HepG2 (cell line): ENCODE data around the gene VSIG10L2. TPM values are rescaled to one million over a fixed set of nuclear protein-coding genes. Genes with fewer than 3 reads are reported as not detected.

Experiments
- ATAC-seq: fragments of 200-7000 bp; cut with Tn5 transposase; 3 replicates; pipeline ENCODE4 v1.9.1; 2020; ENCODE audit warnings: mild to moderate bottlenecking, moderate library complexity
- BruUV-seq: library from RNA; stranded (reverse); fragments of 400-500 nt; replicated peaks from 2 replicates; lab custom pipeline; 2021; lab: Mats Ljungman, UMichigan
- CTCF ChIA-PET: fragments of 300-600 bp; formaldehyde crosslinking; extraction: SDS; loops from one replicate; lab custom pipeline; 2021; ENCODE audit warnings: low total read pairs, inconsistent platforms, low intra/inter-chr PET ratio; lab: Yijun Ruan, JAX
- POLR2A ChIA-PET: fragments of 350-600 bp; sonication (Branson Sonifier 250); formaldehyde crosslinking; loops from one replicate; lab custom pipeline; 2020; ENCODE audit warnings: antibody characterized with exemption, inconsistent platforms; lab: Yijun Ruan, JAX
- DNase-seq: peaks from one replicate; pipeline ENCODE4 v3.0.0-alpha.2; 2015; ENCODE audit warnings: low spot score
- FAIRE-seq: peaks from 3 replicates; lab custom pipeline; 2011; peaks lifted over from hg19 to GRCh38; lab: Jason Lieb, UNC
- H2AFZ ChIP-seq: one replicate; pipeline ENCODE4 v1.6.1; 2011; ENCODE audit warnings: low read length, inconsistent platforms
- H3K27ac ChIP-seq: fragments of 300-600 bp; 3 replicates; pipeline ENCODE4 v1.8.0; 2011; ENCODE audit warnings: mixed run types, mild to moderate bottlenecking, mixed read lengths, low read length, inconsistent platforms; ENCODE audit not compliant: insufficient read depth; ENCODE audit errors: extremely low read length
- H3K27me3 ChIP-seq, 2 experiments: fragments of 200-600 bp in 1 of 2; 2 replicates in 1 of 2; 3 replicates in 1 of 2; pipeline versions ENCODE4 v1.6.0 to v1.8.0; 2011; ENCODE audit warnings: low read length in 2 of 2, mild to moderate bottlenecking in 2 of 2, moderate library complexity in 2 of 2, inconsistent platforms in 1 of 2; ENCODE audit not compliant: insufficient read depth in 2 of 2, control insufficient read depth in 1 of 2
- H3K36me3 ChIP-seq, 2 experiments: fragments of 200-600 bp in 1 of 2; replicated peaks in 1 of 2; 2 replicates in 1 of 2; 3 replicates in 1 of 2; pipeline versions ENCODE4 v1.5.1 to v1.8.0; 2011; ENCODE audit warnings: low read length in 2 of 2, inconsistent platforms in 1 of 2; ENCODE audit not compliant: insufficient read depth in 2 of 2, control insufficient read depth in 1 of 2
- H3K4me1 ChIP-seq: 2 replicates; pipeline ENCODE4 v1.5.1; 2012; ENCODE audit warnings: low read length, inconsistent platforms; ENCODE audit not compliant: insufficient read depth
- H3K4me2 ChIP-seq: 2 replicates; pipeline ENCODE4 v1.6.0; 2011; ENCODE audit warnings: low read depth, low read length, inconsistent platforms
- H3K4me3 ChIP-seq, 3 experiments: fragments of 200-600 bp in 1 of 3; sonication (generic), shearing (Covaris generic) in 1 of 3; replicated peaks in 1 of 3; 2 replicates each; pipeline ENCODE4 v1.5.1; 2011 to 2016; ENCODE audit warnings: low read length in 3 of 3, inconsistent platforms in 2 of 3, low read depth in 2 of 3, mild to moderate bottlenecking in 2 of 3, control low read depth in 1 of 3, mixed read lengths in 1 of 3; ENCODE audit not compliant: insufficient read depth in 1 of 3
- H3K79me2 ChIP-seq: one replicate; pipeline ENCODE4 v1.6.1; 2011; ENCODE audit warnings: low read length, inconsistent platforms; ENCODE audit not compliant: insufficient read depth
- H3K9ac ChIP-seq: 2 replicates; pipeline ENCODE4 v1.6.0; 2011; ENCODE audit warnings: mild to moderate bottlenecking, low read depth, low read length, inconsistent platforms; ENCODE audit not compliant: insufficient read depth
- H3K9me3 ChIP-seq: 2 replicates; pipeline ENCODE4 v1.5.1; 2012; ENCODE audit warnings: mild to moderate bottlenecking, low read length
- H4K20me1 ChIP-seq: 2 replicates; pipeline ENCODE4 v1.6.0; 2011; ENCODE audit warnings: inconsistent platforms, mild to moderate bottlenecking, low read length, moderate library complexity; ENCODE audit not compliant: insufficient read depth
- CCDC6 ChIP-seq: sonication (generic); formaldehyde crosslinking; IDR thresholded peaks from 2 replicates; pipeline ENCODE4 v1.8.1; 2022; ENCODE audit warnings: mild to moderate bottlenecking, missing genetic modification reagents, moderate library complexity
- IKZF4 ChIP-seq: sonication (generic); formaldehyde crosslinking; IDR thresholded peaks from 2 replicates; pipeline ENCODE4 v1.5.1; 2020; ENCODE audit warnings: borderline replicate concordance, mild to moderate bottlenecking, low read depth, missing genetic modification reagents; ENCODE audit errors: not compliant biosample characterization
- MAFF ChIP-seq: IDR thresholded peaks from 2 replicates; pipeline ENCODE4 v1.6.1; 2011; ENCODE audit warnings: low read depth, low read length, improper control_type of control experiment
- MLLT10 ChIP-seq: sonication (generic); formaldehyde crosslinking; IDR thresholded peaks from 2 replicates; pipeline ENCODE4 v1.4.0; 2020; ENCODE audit warnings: missing genetic modification reagents
- PITX1 ChIP-seq: sonication (generic); formaldehyde crosslinking; IDR thresholded peaks from 2 replicates; pipeline ENCODE4 v1.5.1; 2020; ENCODE audit warnings: mild to moderate bottlenecking, missing genetic modification reagents
- TAF15 ChIP-seq: fragments of 200-400 bp; formaldehyde crosslinking; IDR thresholded peaks from one replicate; pipeline ENCODE4 v1.6.1; 2018; ENCODE audit warnings: mild to moderate bottlenecking, low read depth, low read length; ENCODE audit not compliant: poor library complexity, severe bottlenecking
- U2AF2 ChIP-seq: fragments of 200-400 bp; formaldehyde crosslinking; IDR thresholded peaks from 2 replicates; pipeline ENCODE4 v1.6.1; 2017; ENCODE audit warnings: low read depth, mild to moderate bottlenecking, low read length
- ZMAT5 ChIP-seq: sonication (generic); formaldehyde crosslinking; IDR thresholded peaks from 2 replicates; pipeline ENCODE4 v1.5.0; 2020; ENCODE audit warnings: mild to moderate bottlenecking, low read depth, missing genetic modification reagents, borderline replicate concordance
- ZNF234 ChIP-seq: sonication (generic); formaldehyde crosslinking; conservative IDR thresholded peaks from 2 replicates; pipeline ENCODE4 v1.5.1; 2020; ENCODE audit warnings: mild to moderate bottlenecking, missing genetic modification reagents
- ZNF510 ChIP-seq: sonication (generic); formaldehyde crosslinking; IDR thresholded peaks from 2 replicates; pipeline ENCODE4 v1.4.0; 2020; ENCODE audit warnings: low read depth, mild to moderate bottlenecking, missing genetic modification reagents
- ZNF660 ChIP-seq: sonication (generic); formaldehyde crosslinking; IDR thresholded peaks from 2 replicates; pipeline ENCODE4 v1.5.1; 2020; ENCODE audit warnings: mild to moderate bottlenecking, low read depth, missing genetic modification reagents, borderline replicate concordance
- WGBS: methylation state at CpG from one replicate; pipeline ENCODE4 v1.1.6; 2017; ENCODE audit warnings: low lambda C conversion rate; 5-methylcytosine and 5-hydroxymethylcytosine counted together
- in situ Hi-C: cut with HindIII; loops from 2 replicates; pipeline ENCODE4 v1.10.0; 2017; ENCODE audit warnings: low pct_unique_long_range_greater_than_20kb; ENCODE audit not compliant: extremely low pct_ligation_motif_present
- intact Hi-C: fragments of 100-400 bp; cut with micrococcal nuclease; formaldehyde crosslinking; loops from one replicate; pipeline ENCODE4 v1.10.0; 2022; ENCODE audit not compliant: unreplicated experiment
- polyA plus RNA-seq, 8 experiments: library from polyadenylated mRNA; depleted of rRNA in 3 of 8; stranded (reverse) in 7 of 8; unstranded in 1 of 8; fragments of >200 nt; fragmentation: Illumina TruSeq in 4 of 8; extraction: Trizol in 4 of 8; gene quantifications; 2 replicates each; pipeline versions ENCODE4 v1.2.1 to v1.2.3, GENCODE V29; 2011 to 2016; ENCODE audit warnings: low read depth in 4 of 8, missing spikeins in 1 of 8, mixed read lengths in 1 of 8; ENCODE audit not compliant: insufficient read depth in 1 of 8
- total RNA-seq, 5 experiments: library from RNA; depleted of rRNA; stranded (reverse); fragments of >200 nt; fragmentation: Illumina TruSeq; extraction: Trizol; gene quantifications; 2 replicates each; pipeline ENCODE4 v1.2.3, GENCODE V29; 2016; ENCODE audit warnings: low read depth in 1 of 5
- TF ChIP-seq, protein P1 (sequence below): sonication (generic); formaldehyde crosslinking; IDR thresholded peaks from 2 replicates; pipeline ENCODE4 v1.4.0; 2020; ENCODE audit warnings: missing genetic modification reagents, borderline replicate concordance
- TF ChIP-seq, protein P2 (sequence below): sonication (generic); formaldehyde crosslinking; conservative IDR thresholded peaks from 2 replicates; pipeline ENCODE4 v1.4.0; 2020; ENCODE audit warnings: mild to moderate bottlenecking, missing genetic modification reagents, moderate library complexity
- TF ChIP-seq, protein P3 (sequence below), 2 experiments: IDR thresholded peaks; 2 replicates each; pipeline ENCODE4 v1.6.1; 2011 to 2012; ENCODE audit warnings: low read length in 2 of 2, borderline replicate concordance in 1 of 2, low read depth in 1 of 2, mild to moderate bottlenecking in 1 of 2, moderate library complexity in 1 of 2

VSIG10L2 gene
- total and polyA plus RNA-seq, 2 of the 13 experiments (the other 11 are each of a cell fraction or from before 2014, with no cell fraction given), result 0.21 TPM; not detected in 1

GRCh38 chr11:125951731-125952130, 5.9 kb downstream of the VSIG10L2 start:
- intact Hi-C loops (no loop called here), in situ Hi-C loops (no loop called here)
- DNase-seq (no peak), ATAC-seq (no peak), FAIRE-seq (no peak)
- 93% methylated on average over 2 of the region's 11 CpGs for WGBS
- H3K9me3 ChIP-seq, result no peaks in the 10 kb centered on the region
- H3K4me3 ChIP-seq, result no peak overlapping the region
- 0 out of 5 replicates have a peak, but pooled peaks cover 0 to 6% of the 10 kb centered on the region in 2 experiments for H3K36me3 ChIP-seq
- no peaks in the 10 kb centered on the region for H4K20me1 ChIP-seq
- no peak overlapping the region for H3K27ac ChIP-seq
- H3K79me2 ChIP-seq, result no peaks in the 10 kb centered on the region
- no peak overlapping the region for H3K4me2 ChIP-seq
- no peak overlapping the region for H3K9ac ChIP-seq
- H3K4me1 ChIP-seq, result peaks cover 26% of the 10 kb centered on the region
- no peaks in the 10 kb centered on the region; a peak in 1 of 5 replicates for H3K27me3 ChIP-seq
- ChIA-PET POLR2A (no interaction called here), CTCF (no interaction called here)
- BruUV-seq, result no TSS peak
- no peak overlapping the region for H2AFZ ChIP-seq
- TF ChIP-seq, protein P1, sequence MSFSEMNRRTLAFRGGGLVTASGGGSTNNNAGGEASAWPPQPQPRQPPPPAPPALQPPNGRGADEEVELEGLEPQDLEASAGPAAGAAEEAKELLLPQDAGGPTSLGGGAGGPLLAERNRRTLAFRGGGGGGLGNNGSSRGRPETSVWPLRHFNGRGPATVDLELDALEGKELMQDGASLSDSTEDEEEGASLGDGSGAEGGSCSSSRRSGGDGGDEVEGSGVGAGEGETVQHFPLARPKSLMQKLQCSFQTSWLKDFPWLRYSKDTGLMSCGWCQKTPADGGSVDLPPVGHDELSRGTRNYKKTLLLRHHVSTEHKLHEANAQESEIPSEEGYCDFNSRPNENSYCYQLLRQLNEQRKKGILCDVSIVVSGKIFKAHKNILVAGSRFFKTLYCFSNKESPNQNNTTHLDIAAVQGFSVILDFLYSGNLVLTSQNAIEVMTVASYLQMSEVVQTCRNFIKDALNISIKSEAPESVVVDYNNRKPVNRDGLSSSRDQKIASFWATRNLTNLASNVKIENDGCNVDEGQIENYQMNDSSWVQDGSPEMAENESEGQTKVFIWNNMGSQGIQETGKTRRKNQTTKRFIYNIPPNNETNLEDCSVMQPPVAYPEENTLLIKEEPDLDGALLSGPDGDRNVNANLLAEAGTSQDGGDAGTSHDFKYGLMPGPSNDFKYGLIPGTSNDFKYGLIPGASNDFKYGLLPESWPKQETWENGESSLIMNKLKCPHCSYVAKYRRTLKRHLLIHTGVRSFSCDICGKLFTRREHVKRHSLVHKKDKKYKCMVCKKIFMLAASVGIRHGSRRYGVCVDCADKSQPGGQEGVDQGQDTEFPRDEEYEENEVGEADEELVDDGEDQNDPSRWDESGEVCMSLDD, result no peak
- TF ChIP-seq ZNF660 (CRISPR knock-in tag) (no peak), ZNF510 (CRISPR knock-in tag) (no peak), ZMAT5 (CRISPR knock-in tag) (no peak), MAFF (no peak), TAF15 (no peak), MLLT10 (no peak), U2AF2 (no peak), PITX1 (CRISPR knock-in tag) (no peak), IKZF4 (CRISPR knock-in tag) (no peak), ZNF234 (no peak), CCDC6 (CRISPR knock-in tag) (no peak)
- TF ChIP-seq, protein P2, sequence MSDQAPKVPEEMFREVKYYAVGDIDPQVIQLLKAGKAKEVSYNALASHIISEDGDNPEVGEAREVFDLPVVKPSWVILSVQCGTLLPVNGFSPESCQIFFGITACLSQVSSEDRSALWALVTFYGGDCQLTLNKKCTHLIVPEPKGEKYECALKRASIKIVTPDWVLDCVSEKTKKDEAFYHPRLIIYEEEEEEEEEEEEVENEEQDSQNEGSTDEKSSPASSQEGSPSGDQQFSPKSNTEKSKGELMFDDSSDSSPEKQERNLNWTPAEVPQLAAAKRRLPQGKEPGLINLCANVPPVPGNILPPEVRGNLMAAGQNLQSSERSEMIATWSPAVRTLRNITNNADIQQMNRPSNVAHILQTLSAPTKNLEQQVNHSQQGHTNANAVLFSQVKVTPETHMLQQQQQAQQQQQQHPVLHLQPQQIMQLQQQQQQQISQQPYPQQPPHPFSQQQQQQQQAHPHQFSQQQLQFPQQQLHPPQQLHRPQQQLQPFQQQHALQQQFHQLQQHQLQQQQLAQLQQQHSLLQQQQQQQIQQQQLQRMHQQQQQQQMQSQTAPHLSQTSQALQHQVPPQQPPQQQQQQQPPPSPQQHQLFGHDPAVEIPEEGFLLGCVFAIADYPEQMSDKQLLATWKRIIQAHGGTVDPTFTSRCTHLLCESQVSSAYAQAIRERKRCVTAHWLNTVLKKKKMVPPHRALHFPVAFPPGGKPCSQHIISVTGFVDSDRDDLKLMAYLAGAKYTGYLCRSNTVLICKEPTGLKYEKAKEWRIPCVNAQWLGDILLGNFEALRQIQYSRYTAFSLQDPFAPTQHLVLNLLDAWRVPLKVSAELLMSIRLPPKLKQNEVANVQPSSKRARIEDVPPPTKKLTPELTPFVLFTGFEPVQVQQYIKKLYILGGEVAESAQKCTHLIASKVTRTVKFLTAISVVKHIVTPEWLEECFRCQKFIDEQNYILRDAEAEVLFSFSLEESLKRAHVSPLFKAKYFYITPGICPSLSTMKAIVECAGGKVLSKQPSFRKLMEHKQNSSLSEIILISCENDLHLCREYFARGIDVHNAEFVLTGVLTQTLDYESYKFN (CRISPR knock-in tag), result no peak
- TF ChIP-seq, protein P3, sequence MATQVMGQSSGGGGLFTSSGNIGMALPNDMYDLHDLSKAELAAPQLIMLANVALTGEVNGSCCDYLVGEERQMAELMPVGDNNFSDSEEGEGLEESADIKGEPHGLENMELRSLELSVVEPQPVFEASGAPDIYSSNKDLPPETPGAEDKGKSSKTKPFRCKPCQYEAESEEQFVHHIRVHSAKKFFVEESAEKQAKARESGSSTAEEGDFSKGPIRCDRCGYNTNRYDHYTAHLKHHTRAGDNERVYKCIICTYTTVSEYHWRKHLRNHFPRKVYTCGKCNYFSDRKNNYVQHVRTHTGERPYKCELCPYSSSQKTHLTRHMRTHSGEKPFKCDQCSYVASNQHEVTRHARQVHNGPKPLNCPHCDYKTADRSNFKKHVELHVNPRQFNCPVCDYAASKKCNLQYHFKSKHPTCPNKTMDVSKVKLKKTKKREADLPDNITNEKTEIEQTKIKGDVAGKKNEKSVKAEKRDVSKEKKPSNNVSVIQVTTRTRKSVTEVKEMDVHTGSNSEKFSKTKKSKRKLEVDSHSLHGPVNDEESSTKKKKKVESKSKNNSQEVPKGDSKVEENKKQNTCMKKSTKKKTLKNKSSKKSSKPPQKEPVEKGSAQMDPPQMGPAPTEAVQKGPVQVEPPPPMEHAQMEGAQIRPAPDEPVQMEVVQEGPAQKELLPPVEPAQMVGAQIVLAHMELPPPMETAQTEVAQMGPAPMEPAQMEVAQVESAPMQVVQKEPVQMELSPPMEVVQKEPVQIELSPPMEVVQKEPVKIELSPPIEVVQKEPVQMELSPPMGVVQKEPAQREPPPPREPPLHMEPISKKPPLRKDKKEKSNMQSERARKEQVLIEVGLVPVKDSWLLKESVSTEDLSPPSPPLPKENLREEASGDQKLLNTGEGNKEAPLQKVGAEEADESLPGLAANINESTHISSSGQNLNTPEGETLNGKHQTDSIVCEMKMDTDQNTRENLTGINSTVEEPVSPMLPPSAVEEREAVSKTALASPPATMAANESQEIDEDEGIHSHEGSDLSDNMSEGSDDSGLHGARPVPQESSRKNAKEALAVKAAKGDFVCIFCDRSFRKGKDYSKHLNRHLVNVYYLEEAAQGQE (IDR thresholded peaks at IDR 0.05; ENCODE audit: borderline replicate concordance in 1 of 2, low read depth in 1 of 2, low read length in 2 of 2), result no peak
